T-helper 22 cell (primary cell): ENCODE results near the gene IGFBP5.

Source experiments
- DNase-seq: peaks from one replicate; pipeline ENCODE4 v3.0.0-alpha.2; 2020; ENCODE audit warnings: low read depth

IGFBP5 gene

GRCh38 chr2:216664593-216665034 is 30.7 kb downstream of the IGFBP5 start:
- DNase-seq: no peak

GRCh38 chr2:216663846-216664245 is 31.5 kb downstream of the IGFBP5 start:
- DNase-seq: no peak

GRCh38 chr2:216663106-216663505 is 32.2 kb downstream of the IGFBP5 start:
- no peak for DNase-seq

- DNase-seq: no peak
Measured at GRCh38 chr2:216661639-216662375, 33.5 kb downstream of the IGFBP5 start.

- DNase-seq: no peak
Measured at GRCh38 chr2:216661051-216661450, 34.3 kb downstream of the IGFBP5 start.

GRCh38 chr2:216660496-216660895 is 34.9 kb downstream of the IGFBP5 start:
- no peak for DNase-seq

GRCh38 chr2:216659276-216659675 is 36.1 kb downstream of the IGFBP5 start:
- no peak for DNase-seq

- DNase-seq: no peak
Measured at GRCh38 chr2:216658757-216659156, 36.6 kb downstream of the IGFBP5 start.

- DNase-seq: no peak
Measured at GRCh38 chr2:216657980-216658379, 37.4 kb downstream of the IGFBP5 start.

- DNase-seq: no peak
Measured at GRCh38 chr2:216657086-216657855, 38.1 kb downstream of the IGFBP5 start.

GRCh38 chr2:216654528-216655052 is 40.8 kb downstream of the IGFBP5 start:
- no peak for DNase-seq

- no peak for DNase-seq
Measured at GRCh38 chr2:216653931-216654365, 41.4 kb downstream of the IGFBP5 start.

- DNase-seq: no peak
Measured at GRCh38 chr2:216653093-216653799, 42.1 kb downstream of the IGFBP5 start.

- no peak for DNase-seq
Measured at GRCh38 chr2:216652566-216652965, 42.8 kb downstream of the IGFBP5 start.

- no peak for DNase-seq
Measured at GRCh38 chr2:216651351-216651881, 43.9 kb downstream of the IGFBP5 start.

- DNase-seq: no peak
Measured at GRCh38 chr2:216650626-216651257, 44.6 kb downstream of the IGFBP5 start.

- no peak for DNase-seq
Measured at GRCh38 chr2:216649574-216649973, 45.8 kb downstream of the IGFBP5 start.

- no peak for DNase-seq
Measured at GRCh38 chr2:216648105-216648504, 47.2 kb downstream of the IGFBP5 start.

- DNase-seq: no peak
Measured at GRCh38 chr2:216646116-216646515, 49.2 kb downstream of the IGFBP5 start.

GRCh38 chr2:216645636-216645950 is 49.8 kb downstream of the IGFBP5 start:
- DNase-seq: no peak

- no peak for DNase-seq
Measured at GRCh38 chr2:216644842-216645635, 50.3 kb downstream of the IGFBP5 start.
